GM19467 (cell line): ENCODE measurements around the gene SLC39A7.

Source experiments
- ATAC-seq: cut with Tn5 transposase; IDR thresholded peaks from one replicate; pipeline ENCODE4 v1.9.1; 2021; ENCODE audit warnings: mild to moderate bottlenecking, moderate library complexity; ENCODE audit not compliant: unreplicated experiment

SLC39A7 gene

GRCh38 chr6:33189625-33190448 lies 10.8 kb upstream of the SLC39A7 start:
- no peak for ATAC-seq

GRCh38 chr6:33190504-33191107 lies 10.1 kb upstream of the SLC39A7 start:
- ATAC-seq = no peak

DNA sequence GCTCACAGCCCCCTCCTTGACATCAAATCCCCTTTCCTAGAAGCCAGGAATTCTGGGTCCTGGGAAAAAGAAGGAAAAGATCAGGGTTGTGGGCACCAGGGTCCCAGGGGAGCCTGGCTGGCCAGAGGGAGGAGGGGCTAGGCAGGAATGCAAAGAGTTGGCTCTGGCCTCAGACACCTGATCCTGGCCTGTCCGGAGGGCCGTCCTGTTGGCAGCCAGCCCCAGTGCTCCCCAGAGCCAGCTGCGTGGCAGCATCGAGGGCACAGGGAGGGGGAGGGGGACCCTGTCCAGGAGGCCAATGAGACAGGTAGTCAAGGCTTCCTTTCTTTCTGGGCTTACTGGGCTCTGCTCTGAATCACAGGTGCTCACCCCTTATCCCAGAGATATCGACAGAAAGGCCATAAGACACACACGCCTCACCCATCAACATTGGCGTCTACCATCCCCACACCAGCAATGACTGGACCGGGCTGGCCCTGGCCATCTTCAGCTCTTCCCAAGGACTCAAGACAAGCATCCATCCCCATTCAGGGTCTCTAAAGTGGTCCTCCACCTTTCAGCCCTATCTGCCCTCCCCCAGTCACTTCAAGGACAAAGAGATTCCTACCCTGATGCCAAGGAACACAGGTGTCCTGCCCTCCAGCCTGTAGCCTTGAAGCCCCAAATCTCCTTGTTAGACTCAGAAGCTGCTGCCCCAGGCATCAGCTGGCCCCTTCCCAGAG lies 9.1 kb upstream of the SLC39A7 start:
- no peak for ATAC-seq

DNA sequence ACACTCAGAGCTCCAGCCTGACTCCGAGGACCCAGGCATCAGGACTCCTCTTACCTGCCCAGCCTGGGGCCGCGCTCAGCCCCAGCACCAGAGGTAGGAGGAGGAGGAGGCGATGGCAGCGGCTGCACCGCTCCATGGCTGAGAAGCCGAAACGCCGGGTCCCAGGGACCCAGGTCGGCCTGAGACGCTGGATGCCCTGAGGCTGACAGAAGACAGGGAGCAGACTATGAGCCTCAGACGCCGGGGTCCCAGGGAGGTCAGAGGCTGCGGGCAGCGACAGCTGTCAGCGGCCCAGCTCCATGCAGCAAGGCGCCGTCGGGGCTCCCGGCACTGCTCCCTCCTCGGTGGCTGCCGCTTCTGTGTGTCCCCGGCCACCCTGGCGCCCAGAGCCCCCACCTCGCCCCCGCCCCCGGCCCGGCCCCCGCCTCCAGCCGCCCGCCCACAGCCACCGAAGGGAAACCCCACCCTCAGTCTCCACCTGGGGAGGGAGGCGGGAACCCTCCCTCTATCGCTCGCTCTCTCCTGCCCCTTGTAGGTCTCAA lies 8.5 kb upstream of the SLC39A7 start, which contains the start of gene COL11A2:
Gene COL11A2 (minus strand): TSS at position 363 of the 542 bp plus-strand sequence. CDS start 227 bp downstream, at position 136.
- no peak for ATAC-seq

DNA sequence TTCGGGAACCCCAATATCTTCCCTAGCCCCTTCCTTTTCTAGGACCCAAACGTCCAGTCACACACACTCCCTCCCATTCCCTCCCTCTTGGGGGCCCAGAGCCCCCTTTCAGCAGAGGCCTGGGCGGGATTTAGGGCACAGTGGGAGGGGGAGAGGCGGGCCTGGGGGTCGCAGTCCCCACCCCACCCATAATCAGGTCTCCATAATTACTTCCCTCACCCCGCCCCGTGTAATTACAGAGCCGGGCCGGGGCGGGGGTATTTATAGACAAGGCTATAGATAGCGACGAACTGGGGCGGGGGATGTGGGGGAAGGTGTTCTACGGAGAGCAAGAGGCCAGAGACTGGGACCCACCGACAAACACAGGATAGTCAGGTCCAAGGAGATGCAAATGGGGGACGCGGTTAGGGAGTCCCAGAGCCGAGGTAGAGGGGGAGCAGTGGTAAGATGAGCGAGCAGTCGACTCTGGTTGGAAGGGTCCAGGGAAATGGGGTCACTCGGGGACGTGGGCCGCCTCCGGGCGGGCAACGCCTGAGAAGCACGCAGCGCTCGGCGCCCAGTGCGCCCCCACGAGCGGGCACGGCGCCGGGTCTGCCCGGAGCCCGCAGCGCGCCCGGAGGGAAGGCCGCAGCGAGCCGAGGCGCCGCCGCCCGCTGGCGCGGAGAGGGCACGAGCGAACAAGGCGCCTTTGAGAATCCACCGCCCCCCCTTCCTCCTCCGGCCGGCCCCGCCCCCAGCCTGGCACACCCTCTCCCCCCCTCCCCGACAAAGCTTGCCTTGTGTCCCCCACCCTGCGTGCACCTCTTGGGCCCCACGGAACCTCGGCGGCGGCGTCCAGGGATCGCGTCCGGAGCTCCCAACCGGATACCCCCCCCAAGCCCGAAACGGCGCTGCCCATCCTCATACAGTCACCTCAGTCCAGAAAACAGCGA lies 7.7 kb upstream of the SLC39A7 start:
- no peak for ATAC-seq

GRCh38 chr6:33193619-33194018 lies 7.0 kb upstream of the SLC39A7 start:
- no peak for ATAC-seq

- ATAC-seq = no peak
Measured at GRCh38 chr6:33194431-33194979, 6.2 kb upstream of the SLC39A7 start.

GRCh38 chr6:33195304-33196165 lies 5.1 kb upstream of the SLC39A7 start:
- ATAC-seq = no peak

DNA sequence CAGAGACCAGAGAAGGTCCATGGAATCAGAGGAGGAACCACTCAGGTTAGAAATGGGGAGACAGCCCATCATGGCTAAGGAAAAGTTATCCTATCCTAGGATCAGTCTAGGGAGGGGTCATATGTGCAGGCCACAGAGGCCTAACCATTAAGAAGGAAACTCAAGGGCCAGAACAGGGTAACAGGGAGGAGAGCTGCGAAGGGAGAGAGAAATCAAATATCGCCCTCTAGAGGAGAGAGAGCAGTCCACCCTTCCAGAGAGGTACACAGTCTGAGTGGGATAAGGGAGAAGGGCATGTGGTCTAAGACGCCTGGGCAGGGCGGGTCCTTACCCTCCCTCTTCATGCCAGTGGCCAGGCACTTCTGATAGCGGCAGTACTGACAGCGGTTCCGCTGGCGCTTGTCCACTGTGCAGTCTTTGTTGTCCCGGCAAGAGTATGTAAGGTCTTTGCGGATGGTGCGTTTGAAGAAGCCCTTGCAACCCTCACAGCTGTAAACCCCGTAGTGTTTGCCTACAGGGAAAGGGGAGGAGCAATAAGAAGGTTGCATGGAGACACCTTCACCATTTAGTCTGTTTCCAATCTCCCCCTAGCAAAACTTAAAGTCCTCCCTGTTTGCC lies 3.1 kb upstream of the SLC39A7 start:
- ATAC-seq = no peak

DNA sequence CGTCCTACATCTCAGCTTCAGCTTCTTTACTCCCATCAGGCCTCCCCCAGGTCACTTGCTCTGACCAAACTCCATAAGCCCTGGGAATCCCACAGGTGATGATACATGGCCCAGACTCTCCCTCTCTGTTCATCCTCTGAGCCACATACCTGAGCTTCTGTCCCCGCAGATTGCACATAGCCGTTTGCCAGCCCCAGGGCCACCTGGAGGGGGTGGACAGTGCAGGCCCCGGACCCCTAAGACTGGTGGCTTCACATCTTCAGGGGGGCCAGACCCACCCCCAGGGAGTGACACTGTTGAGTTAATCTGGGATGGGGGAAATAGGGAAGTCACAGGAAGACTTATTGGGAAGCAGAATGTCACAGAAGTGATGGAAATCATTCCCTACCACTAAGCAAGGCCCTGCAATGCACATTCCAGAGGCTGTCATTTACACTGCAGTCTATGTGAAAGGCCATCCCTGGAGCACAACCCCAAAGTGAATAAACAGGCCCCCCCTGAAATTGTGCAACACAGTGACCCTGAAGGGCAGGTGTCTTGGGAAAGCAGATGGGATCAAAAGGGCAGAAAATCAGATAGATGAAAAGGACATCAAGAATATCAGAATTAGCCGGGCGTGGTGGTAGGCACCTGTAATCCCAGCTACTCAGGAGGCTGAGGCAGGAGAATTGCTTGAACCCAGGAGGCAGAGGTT lies 2.4 kb upstream of the SLC39A7 start:
- no peak for ATAC-seq

- no peak for ATAC-seq
Measured at GRCh38 chr6:33198853-33199436, 1.7 kb upstream of the SLC39A7 start.

DNA sequence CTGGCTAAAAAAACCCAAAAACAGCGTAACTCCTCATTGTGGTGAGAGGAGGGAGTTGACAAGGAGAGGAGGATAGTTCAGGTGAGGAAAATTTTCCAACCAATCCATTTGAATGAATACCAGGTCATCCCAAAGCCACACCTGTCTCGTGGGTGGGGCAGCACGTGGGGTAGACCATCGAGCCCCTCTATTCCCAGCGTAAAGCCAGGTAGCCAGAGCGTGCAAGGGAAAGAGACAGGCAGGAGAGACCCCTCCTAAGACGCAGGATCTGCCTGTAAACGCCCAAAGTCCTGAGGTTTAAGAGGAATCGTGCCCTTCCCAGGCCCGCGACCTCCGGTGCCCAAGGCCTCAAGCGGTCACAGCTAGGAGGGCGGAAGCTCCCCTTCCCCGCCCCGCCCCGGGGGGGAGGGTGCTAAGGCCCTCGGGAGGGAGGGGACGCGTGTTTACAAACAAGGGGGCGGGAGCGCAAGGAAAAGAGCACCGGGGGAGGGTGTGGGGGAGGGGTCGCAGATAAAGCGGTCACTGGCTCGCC lies 914 bp upstream of the SLC39A7 start:
- ATAC-seq = peak; percentile 13

GRCh38 chr6:33201147-33201545 lies 479 bp downstream of the SLC39A7 start:
- peak; percentile 2 for ATAC-seq

DNA sequence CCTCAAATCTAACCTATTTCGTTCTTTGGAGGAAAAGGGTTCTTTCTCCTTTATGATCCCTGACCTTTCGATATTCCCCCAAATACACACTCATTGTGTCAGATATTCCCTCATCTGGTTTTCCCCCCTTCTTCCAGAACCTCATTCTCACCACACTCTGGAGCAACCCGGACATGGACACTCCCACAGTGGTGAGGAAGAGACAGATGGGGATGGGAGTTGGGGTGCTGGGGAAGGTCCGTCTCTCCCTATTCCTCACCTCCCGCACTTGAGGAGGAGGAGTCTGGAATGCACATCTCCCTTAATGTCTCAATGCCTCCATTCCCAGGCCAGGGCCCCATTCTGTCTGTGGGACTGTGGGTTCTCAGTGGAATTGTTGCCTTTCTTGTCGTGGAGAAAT lies 1.3 kb downstream of the SLC39A7 start:
- no peak for ATAC-seq

GRCh38 chr6:33202799-33203198 lies 2.1 kb downstream of the SLC39A7 start:
- ATAC-seq = no peak

GRCh38 chr6:33203443-33204164 lies 2.9 kb downstream of the SLC39A7 start:
- no peak for ATAC-seq

DNA sequence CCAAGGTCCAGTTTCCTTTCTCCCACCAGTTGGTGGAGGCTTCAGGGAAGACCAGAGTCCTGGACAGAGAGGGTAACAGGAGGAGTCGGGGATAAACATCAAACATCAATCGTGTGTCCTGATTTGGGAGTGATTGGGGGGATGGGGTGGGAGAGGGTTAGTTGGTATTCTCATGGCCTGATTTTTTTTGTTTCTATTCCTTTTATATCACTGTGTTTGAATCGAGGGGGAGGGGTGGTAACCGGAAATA lies 3.4 kb downstream of the SLC39A7 start:
- ATAC-seq = no peak
